HG02623 (cell line): ENCODE data around the gene TPRG1L.
A peak's percentile ranks its signal among the peaks of the same experiment; 100 is the strongest.
"Not testable (repeated sequence)": the region's sequence is repeated elsewhere in the genome, so short reads cannot be mapped to it uniquely, and the experiment has no call there.

Source experiments
- ATAC-seq: cut with Tn5 transposase; IDR thresholded peaks from one replicate; pipeline ENCODE4 v1.9.1; 2021; ENCODE audit warnings: moderate library complexity; ENCODE audit not compliant: unreplicated experiment

The TPRG1L gene

DNA sequence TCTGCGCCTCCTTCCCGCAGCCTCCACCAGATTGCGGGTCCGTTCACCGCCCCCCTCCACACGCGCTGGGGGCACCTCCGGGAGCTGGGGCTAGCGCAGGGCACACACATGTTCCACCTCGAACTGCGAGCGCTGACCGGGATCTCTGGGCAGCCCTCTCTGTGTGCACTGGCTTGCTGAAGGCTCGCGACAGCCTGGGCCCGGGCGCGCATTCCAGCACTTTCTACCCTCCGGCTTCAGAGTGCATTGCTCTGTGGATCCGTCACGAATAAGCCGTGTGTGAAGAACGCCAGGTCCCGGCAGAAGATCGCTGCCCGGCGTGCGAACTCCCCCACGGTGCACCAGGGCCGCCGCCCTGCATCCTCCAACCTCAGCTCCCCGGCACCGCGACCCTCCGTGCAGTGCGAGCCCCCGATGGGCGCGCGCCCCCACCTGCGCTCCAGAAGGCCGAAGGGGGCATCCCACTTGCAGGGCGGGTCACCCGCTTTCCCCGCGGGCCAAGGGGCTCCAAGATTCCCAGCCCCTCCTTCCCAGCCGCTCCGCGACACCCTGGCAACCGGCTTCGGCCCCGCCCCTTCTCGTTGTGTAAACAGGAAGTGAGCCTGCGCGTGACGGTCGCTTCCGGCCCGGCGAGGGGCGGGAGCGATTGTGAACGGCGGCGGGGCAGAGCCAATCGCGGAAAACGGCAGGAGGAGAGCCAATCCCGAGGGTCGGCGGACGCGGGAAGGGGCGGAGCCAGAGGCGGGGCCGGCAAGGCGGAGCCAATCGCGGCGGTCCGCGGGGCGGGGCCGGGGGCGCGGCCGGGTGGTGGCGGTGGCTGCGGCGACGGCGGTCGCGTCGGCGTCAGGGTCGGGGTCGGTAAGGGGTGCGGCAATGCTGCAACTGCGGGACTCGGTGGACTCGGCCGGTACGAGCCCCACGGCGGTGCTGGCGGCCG lies at the start of gene TPRG1L:
Gene TPRG1L, plus strand, starts transcription at position 816 of the 937 bp plus-strand sequence. Its CDS starts 58 bp downstream, at position 874.
- ATAC-seq = peak; percentile 88

- not testable (repeated sequence) for ATAC-seq
Measured at GRCh38 chr1:3575515-3575914, 49.3 kb upstream of the TPRG1L start.

DNA sequence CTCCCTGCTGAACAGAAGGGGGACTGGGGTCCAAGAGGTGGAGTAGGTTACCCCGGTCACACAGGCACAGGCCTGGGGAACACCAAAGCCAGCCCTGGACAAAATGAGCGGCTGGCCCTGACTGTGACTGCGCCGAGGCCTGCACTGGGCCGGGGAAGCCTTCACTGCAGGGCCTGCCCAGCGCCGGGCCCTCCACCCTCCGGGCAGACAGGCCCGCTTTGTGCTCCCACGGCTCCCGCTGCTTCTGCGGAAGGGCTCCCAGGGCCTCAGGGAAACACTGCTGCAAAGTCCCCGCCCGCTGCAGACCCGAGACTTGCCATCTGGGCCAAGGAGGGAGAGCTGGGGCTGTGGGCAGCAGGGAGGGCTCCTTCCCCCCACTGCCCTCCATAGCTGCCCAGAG lies 48.8 kb upstream of the TPRG1L start:
- ATAC-seq = no peak

DNA sequence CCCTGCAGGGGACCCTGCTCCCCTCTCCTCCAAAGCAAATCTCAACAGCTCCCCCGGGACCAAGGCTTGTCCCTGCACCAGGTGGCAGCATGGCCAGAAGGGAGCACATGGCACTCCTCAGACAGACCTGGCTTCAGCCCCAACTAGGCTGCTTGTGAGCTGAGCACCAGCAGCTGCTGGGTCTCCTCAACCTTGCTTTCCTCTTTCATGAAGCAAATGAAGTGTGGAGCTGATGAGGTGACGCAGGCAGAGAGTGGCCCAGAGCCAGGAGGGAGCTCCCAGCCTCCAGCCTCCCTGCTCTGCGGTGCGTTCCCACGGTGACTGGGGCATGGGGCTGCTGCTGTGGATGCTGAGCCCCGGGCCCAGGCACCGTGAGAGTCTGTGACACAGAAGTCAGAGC lies 47.5 kb upstream of the TPRG1L start:
- no peak for ATAC-seq

DNA sequence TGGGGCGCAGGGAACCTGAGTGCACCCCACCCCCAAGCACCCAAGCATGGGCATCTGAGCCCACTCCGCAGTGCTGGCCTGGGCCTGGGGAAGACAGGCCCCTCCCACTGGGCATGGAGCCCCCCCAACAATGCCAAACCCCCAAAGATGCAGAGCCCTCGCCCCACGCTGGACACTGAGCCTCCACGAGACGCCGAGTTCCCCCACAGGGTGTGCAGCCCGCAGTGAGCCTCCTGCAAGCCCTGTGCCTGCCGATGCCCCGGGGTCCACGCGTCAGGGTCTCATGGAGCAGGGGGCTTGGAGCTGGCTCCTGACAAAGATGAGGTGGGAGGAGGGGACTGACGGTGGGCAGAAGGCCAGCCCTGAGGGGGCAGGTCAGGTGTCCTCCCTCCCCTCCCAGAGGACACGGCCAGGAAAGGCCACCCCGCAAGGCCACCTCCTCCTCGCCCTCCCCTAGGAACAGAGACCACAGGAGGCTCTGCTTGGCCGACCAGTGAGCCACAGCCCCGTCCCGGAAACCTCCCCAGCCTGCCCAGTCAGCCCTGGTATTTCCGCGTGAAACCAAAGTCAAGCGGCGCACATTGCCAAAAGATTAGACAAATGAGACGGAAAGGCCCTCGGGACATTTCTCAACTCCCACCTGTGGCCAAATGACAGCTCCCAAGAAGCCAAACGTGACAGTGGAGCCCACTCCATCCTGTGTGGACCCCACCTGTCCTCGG lies 46.9 kb upstream of the TPRG1L start:
- ATAC-seq = no peak

- no peak for ATAC-seq
Measured at GRCh38 chr1:3578433-3578805, 46.4 kb upstream of the TPRG1L start.

GRCh38 chr1:3578906-3579305 lies 45.9 kb upstream of the TPRG1L start:
- ATAC-seq = no peak

- no peak for ATAC-seq
Measured at GRCh38 chr1:3579626-3580025, 45.2 kb upstream of the TPRG1L start.

GRCh38 chr1:3580231-3580630 lies 44.6 kb upstream of the TPRG1L start:
- no peak for ATAC-seq

GRCh38 chr1:3581296-3582036 lies 43.3 kb upstream of the TPRG1L start:
- no peak for ATAC-seq

DNA sequence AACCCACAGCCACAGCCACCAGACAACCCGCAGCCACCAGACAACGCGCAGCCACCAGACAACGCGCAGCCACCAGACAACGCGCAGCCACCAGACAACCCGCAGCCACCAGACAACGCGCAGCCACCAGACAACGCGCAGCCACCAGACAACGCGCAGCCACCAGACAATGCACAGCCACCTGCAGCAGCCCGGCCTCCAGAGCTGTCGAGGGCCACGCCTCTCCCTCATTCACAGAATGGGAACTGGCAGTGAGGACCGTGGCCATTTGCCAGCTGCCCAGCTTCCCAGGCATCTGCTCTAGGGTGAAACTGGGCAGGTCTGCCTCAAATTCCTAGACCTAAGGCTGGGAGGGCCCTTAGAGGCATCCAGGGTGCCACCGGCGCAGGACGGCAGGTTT lies 41.1 kb upstream of the TPRG1L start:
- not testable (repeated sequence) for ATAC-seq

DNA sequence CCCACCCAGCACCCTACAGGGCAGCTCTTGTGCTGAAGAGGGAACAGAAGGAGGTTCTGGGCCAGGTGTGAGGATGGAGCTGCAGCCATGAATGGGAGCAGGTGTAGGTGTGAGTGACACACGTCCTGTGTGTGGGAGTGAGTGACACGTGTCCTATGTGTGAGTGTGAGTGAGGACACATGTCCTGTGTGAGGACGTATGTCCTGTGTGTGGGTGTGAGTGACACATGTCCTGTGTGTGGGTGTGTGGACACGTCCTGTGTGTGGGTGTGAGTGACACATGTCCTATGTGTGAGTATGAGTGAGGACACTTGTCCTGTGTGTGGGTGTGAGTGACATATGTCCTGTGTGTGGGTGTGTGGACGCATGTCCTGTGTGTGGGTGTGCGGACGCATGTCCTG lies 39.9 kb upstream of the TPRG1L start:
- ATAC-seq = no peak

- ATAC-seq = not testable (repeated sequence)
Measured at GRCh38 chr1:3585353-3585868, 39.4 kb upstream of the TPRG1L start.

DNA sequence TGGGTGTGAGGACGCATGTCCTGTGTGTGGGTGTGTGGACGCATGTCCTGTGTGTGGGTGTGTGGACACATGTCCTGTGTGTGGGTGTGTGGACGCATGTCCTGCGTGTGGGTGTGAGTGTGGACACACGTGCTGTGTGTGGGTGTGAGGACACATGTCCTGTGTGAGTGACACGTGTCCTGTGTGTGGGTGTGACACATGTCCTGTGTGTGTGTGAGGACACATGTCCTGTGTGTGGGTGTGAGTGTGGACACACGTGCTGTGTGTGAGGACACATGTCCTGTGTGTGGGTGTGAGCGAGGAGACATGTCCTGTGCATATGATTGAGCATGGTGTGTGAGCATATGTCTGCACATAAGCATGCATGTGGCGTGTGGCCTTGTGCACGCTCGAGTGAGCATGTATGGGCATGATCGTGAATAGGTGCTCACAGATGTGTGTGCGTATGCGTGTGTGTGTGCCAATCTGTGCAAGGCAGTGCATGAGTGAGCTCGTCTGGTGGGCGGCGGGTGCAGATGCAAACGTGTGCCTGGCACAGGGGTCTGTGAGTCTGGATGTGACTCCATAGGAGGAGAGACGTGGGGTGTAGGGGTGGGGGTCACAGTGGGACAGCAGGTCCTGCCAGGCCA lies 38.8 kb upstream of the TPRG1L start:
- ATAC-seq = no peak

DNA sequence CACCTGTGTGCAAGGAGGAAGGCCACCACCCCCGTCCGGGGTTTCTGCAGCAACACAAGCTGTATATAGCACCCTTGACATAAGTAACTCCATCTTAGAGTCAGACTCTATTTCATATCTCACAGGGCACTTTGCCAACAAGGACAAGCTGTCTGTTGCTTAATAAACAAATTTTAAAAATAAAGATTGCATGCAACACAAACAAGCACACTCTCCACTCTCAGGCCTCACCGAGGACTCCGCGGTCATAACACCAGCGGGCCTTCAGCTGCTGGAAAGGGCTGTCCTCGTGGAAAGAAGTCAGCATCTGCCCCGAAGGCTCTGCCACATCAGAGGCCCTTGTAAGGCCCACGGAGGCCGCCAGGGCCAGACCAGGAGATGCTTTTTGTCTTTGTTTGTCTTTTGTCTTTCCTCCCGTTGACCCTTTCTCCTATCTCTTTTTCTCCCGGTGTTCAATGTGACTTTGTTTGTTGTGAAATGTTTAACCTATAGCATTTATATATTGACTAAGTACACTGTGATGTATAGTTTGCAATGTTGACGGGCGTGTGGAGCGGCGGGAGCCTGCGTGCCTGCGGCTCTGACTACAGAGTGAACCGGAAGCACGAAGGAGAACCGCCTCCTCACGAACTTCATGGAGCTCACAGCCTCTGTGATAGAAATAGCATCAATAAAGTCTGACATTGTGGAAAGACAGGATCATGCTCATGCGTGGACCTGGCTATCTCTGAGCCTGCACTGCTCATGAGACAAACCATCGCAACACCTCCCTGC lies 37.6 kb upstream of the TPRG1L start:
- ATAC-seq = no peak

- no peak for ATAC-seq
Measured at GRCh38 chr1:3588395-3588794, 36.4 kb upstream of the TPRG1L start.

DNA sequence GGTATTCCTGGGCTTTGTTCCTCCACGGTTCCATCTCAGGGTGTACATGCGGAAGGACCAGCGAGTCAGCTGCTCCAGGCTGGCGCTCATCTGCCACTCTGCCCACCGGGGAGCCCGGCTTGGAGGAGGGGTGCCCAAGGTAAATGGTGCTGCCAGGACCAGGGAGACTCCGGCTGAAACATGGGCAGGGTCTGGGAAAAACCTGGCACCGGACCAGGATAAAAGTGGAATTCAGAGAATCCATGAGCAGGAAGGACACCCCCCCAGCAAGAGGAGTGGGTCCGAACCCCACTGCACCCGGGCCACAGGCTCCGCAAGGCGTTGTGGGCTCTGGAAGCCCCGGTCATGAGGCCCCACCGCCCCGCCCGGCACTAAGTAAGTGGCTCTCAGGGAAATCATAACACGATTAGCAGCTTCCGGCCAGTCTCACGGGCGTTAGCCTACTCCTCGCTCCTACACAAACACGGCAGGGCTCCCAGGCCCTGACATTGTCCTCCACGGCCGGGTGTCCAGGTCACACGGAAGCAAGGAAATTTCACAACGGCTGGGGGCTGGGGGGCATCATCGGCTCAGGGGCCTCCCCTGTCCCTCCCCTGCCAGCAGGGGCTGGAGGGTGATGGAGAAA lies 34.6 kb upstream of the TPRG1L start:
- no peak for ATAC-seq

DNA sequence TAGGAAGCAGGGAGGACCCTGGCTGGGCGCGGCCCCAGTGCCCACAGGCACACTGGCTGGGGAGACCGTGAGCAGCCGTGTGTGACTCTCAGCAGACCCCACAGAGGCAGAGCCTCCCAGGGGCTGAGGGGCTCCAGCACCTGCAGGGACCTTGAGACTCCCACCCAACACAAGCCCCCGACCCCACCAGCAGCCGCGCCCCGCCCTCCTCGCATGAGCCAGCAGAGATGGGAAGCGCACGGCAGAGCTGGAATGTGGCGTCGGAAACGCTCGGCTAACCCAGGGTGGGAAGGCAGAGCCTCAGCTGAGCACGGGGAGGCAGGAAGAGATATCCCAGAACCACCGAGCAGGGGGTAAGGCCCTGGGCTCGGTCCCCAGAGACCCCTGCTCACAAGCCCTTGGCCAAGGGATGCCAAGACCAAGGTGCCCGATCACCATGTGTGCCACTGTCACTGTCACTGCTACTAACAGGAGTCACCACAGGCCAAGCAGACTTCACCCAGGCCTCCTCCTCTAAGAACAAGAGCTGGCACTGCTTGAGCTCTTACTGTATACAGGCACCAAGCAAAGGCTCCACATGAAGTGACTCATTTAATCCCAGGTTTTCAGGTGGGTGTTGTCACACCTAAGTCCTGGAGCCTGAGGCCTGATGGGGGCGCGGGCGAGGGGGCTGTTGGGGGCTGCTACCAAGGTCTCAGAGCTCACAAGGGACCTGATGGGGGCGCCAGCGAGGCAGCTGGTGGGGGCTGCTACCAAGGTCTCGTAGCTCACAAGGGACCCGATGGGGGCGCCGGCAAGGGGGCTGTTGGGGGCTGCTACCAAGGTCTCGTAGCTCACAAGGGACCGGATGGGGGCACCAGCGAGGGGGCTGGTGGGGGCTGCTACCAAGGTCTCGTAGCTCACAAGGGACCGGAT lies 33.6 kb upstream of the TPRG1L start:
- no peak for ATAC-seq
